ENCODE measurements around the gene SCGB3A1.

- TF ChIP-seq EP300 (IDR thresholded peaks at IDR 0.05; ENCODE audit: borderline replicate concordance): no peak
- TF ChIP-seq, protein P1, sequence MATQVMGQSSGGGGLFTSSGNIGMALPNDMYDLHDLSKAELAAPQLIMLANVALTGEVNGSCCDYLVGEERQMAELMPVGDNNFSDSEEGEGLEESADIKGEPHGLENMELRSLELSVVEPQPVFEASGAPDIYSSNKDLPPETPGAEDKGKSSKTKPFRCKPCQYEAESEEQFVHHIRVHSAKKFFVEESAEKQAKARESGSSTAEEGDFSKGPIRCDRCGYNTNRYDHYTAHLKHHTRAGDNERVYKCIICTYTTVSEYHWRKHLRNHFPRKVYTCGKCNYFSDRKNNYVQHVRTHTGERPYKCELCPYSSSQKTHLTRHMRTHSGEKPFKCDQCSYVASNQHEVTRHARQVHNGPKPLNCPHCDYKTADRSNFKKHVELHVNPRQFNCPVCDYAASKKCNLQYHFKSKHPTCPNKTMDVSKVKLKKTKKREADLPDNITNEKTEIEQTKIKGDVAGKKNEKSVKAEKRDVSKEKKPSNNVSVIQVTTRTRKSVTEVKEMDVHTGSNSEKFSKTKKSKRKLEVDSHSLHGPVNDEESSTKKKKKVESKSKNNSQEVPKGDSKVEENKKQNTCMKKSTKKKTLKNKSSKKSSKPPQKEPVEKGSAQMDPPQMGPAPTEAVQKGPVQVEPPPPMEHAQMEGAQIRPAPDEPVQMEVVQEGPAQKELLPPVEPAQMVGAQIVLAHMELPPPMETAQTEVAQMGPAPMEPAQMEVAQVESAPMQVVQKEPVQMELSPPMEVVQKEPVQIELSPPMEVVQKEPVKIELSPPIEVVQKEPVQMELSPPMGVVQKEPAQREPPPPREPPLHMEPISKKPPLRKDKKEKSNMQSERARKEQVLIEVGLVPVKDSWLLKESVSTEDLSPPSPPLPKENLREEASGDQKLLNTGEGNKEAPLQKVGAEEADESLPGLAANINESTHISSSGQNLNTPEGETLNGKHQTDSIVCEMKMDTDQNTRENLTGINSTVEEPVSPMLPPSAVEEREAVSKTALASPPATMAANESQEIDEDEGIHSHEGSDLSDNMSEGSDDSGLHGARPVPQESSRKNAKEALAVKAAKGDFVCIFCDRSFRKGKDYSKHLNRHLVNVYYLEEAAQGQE (IDR thresholded peaks at IDR 0.05; ENCODE audit: low read depth): no peak
- TF ChIP-seq FOXM1 (IDR thresholded peaks at IDR 0.05; ENCODE audit: borderline replicate concordance, low read depth): no peak
- no peak for TF ChIP-seq NFIC (IDR thresholded peaks at IDR 0.05)
- no peak for TF ChIP-seq CEBPB (IDR thresholded peaks at IDR 0.05)
- TF ChIP-seq MAX (IDR thresholded peaks at IDR 0.05): no peak
- TF ChIP-seq TAF1 (IDR thresholded peaks at IDR 0.05; ENCODE audit: low read depth): no peak
- TF ChIP-seq CREB1 (IDR thresholded peaks at IDR 0.05; ENCODE audit: low read depth): no peak
- TF ChIP-seq RAD21 (IDR thresholded peaks at IDR 0.05; ENCODE audit: low read depth): no peak
- TF ChIP-seq TEAD4 (IDR thresholded peaks at IDR 0.05): no peak
Observed at GRCh38 chr5:180601591-180602480, 10.5 kb upstream of the SCGB3A1 start.

All from Ishikawa (cell line).